ENCODE measurements around the gene SRRM1. TPM values are rescaled to one million over a fixed set of nuclear protein-coding genes. Genes with fewer than 3 reads are reported as not detected.
"Not testable (repeated sequence)": the region's sequence is repeated elsewhere in the genome, so short reads cannot be mapped to it uniquely, and the experiment has no call there.

SRRM1 gene
- total RNA-seq, 4 donors from 2014 or later = 89.6 to 137 (median 120) TPM

DNA sequence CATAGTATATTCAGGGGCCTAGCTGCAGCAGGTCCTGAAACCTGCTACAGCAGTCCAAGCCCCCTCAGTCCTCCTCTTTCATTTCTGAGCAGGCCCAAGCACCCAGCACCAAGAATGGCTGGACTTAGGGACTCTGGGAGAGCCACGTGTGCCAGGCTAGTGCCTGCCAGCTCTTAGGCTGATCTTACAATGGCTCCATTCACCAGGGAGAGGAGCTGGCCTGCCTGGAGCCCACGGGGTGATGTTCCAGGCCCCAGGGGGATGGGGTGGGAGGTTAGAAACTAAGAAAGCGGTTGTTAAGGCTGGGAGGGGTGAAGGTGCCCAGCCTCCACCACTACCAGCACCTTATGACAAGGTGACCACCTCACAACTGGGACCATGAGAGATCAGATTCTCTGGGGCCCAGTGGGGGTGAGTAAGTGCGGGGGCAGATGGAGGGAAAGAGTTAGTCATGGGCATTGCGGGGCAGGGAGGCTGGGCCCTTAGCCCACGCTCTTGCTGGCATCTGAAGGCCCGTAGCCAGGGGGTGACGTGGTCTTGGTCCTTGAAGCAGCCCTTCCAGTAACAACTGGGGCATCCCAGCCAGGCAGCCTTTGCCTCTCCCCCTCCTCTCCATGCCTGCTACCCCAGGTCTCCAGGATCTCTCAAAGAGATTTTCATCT lies 71.9 kb downstream of the SRRM1 start:
- TF ChIP-seq, protein P1, sequence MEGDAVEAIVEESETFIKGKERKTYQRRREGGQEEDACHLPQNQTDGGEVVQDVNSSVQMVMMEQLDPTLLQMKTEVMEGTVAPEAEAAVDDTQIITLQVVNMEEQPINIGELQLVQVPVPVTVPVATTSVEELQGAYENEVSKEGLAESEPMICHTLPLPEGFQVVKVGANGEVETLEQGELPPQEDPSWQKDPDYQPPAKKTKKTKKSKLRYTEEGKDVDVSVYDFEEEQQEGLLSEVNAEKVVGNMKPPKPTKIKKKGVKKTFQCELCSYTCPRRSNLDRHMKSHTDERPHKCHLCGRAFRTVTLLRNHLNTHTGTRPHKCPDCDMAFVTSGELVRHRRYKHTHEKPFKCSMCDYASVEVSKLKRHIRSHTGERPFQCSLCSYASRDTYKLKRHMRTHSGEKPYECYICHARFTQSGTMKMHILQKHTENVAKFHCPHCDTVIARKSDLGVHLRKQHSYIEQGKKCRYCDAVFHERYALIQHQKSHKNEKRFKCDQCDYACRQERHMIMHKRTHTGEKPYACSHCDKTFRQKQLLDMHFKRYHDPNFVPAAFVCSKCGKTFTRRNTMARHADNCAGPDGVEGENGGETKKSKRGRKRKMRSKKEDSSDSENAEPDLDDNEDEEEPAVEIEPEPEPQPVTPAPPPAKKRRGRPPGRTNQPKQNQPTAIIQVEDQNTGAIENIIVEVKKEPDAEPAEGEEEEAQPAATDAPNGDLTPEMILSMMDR (IDR thresholded peaks at IDR 0.05) = no peak
- TF ChIP-seq POLR2A (IDR thresholded peaks at IDR 0.05) = no peak

DNA sequence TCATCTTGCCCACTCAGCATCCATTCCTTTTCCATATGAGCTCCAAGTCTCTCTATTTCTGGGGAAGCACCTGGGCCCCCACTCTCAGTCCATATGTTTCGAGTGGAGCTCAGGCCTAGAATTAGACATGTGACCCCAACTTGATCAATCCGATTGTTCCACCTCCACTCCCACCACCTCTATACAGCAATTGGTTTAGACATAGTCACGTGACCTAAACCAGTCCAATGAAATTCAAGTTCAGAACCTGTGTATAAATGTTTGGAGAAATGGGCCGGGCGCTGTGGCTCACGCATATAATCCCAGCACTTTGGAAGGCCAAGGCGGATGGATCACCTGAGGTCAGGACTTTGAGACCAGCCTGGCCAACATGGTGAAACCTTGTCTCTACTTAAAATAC lies 72.6 kb downstream of the SRRM1 start:
- TF ChIP-seq, protein P1 (IDR thresholded peaks at IDR 0.05) = no peak
- TF ChIP-seq POLR2A (IDR thresholded peaks at IDR 0.05) = no peak
- 97 to 100% methylated on average over 7 of the region's 7 CpGs for WGBS, 2 donors
- Histone ChIP-seq H3K9me3 (no peaks in the 10 kb centered on the region), H3K4me1 (peaks cover 0 to 17% of the 10 kb centered on the region in 2 donors), H3K27me3 (no peaks in the 10 kb centered on the region), H3K27ac (no peak overlapping the region), H3K36me3 (no peaks in the 10 kb centered on the region), H3K4me3 (replicated peaks in 1 of 3) (no peak overlapping the region)
- DNase-seq = no peak
- intact Hi-C loops (cut with DNase I) = no loop called here

More for the DNA sequence above, 71.9 kb downstream of the SRRM1 start:
- peaks cover 0 to 14% of the 10 kb centered on the region in 2 donors for H3K4me1 ChIP-seq
- no peaks in the 10 kb centered on the region for H3K9me3 ChIP-seq
- H3K27me3 ChIP-seq = no peaks in the 10 kb centered on the region
- DNase-seq = no peak
- H3K27ac ChIP-seq = no peak overlapping the region
- no peak overlapping the region for H3K4me3 ChIP-seq (replicated peaks in 1 of 3)
- no peaks in the 10 kb centered on the region for H3K36me3 ChIP-seq
- WGBS, 2 donors = 91 to 97% methylated on average over 6 to 8 of the region's 8 CpGs
- intact Hi-C loops (cut with DNase I) = no loop called here

DNA sequence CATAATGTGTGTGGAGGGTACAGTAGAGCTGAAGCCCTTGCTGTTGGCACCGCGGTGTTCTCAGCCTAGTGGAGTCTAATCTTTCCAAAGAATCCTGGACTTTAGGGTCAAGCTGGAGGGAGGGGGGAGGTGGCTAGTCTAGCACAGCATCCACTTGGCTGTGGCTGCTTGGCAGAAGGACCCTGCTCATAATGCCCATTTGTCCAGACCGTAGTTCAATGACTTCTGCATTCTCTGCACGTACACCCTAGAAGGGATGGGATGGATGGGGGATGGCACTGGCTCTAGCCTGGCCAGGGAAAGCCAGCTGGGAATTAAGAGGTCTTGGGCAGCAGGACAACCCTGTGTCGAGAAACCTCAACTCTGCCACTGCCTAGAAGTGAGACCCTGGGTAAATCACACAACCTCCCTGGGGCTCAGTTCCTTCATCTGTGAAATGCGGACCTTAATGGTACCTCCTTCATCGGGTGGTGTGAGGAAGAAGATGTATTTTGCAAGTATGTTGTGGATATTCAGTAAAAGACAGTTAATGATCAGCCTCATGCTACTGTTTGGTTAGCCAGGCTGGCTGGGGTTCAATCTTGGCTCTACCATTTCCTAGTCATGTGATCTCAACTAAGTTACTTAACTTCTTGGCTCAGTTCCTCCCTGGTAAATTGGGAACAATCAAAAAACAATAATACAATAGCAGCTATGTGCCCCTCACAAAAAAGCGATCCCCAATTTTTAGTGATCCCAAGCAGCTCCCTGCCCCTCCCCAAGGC lies 75.0 kb downstream of the SRRM1 start:
- H3K4me3 ChIP-seq (replicated peaks in 1 of 3) = no peak overlapping the region
- intact Hi-C loops (cut with DNase I) = no loop called here
- no peaks in the 10 kb centered on the region for H3K36me3 ChIP-seq
- no peak overlapping the region for H3K27ac ChIP-seq
- 90% methylated on average over 8 of the region's 8 CpGs for WGBS, 2 donors
- H3K9me3 ChIP-seq = no peaks in the 10 kb centered on the region
- DNase-seq = no peak
- H3K27me3 ChIP-seq = no peaks in the 10 kb centered on the region
- peaks cover 0 to 19% of the 10 kb centered on the region in 2 donors for H3K4me1 ChIP-seq
- no peak for TF ChIP-seq POLR2A (IDR thresholded peaks at IDR 0.05)
- TF ChIP-seq, protein P1 (IDR thresholded peaks at IDR 0.05) = no peak

DNA sequence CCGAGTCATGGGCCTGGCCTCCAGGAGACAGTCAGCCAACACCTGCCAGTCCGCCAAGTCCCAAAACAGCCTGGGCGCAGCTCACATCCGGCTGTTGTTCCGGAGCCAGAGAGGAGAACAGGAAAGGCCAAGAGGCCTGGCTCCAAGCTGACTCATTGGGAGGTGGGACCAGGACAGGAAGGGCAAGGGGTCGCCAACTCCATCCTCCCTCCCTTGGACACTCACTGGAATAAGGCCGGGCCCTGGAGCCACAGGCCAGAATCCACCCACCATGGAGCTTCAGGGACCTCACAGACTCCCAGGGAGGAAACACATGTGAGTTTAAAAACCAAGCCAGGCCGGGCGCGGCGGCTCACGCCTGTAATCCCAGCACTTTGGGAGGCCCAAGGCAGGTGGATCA lies 77.0 kb downstream of the SRRM1 start:
- Histone ChIP-seq H3K4me3 (replicated peaks in 1 of 3) (no peak overlapping the region), H3K27ac (peak overlapping the region in 2 of 3 donors; percentile 50 to 74), H3K27me3 (no peaks in the 10 kb centered on the region), H3K36me3 (no peaks in the 10 kb centered on the region), H3K4me1 (peaks cover 0 to 29% of the 10 kb centered on the region in 2 donors), H3K9me3 (no peaks in the 10 kb centered on the region)
- intact Hi-C loops (cut with DNase I) = no loop called here
- TF ChIP-seq, protein P1 (IDR thresholded peaks at IDR 0.05) = no peak
- no peak for TF ChIP-seq POLR2A (IDR thresholded peaks at IDR 0.05)
- WGBS, 2 donors = 67 to 70% methylated on average over 8 to 12 of the region's 12 CpGs
- DNase-seq = peak; percentile 56 to 62

DNA sequence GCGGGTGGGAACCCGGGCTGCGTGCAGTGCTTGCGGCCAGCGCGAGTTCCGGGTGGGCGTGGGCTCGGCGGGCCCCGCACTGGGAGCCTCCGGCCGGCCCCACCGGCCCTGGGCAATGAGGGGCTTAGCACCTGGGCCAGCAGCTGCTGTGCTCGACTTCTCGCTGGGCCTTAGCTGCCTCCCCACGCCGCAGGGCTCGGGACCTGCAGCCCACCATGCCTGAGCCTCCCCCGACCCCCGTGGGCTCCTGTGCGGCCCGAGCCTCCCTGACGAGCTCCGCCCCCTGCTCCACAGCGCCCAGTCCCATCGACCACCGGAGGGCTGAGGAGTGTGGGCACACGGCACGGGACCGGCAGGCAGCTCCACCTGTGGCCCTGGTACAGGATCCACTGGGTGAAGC lies 78.4 kb downstream of the SRRM1 start:
- Histone ChIP-seq H3K4me1 (peaks cover 0 to 36% of the 10 kb centered on the region in 2 donors), H3K9me3 (no peaks in the 10 kb centered on the region), H3K27me3 (no peaks in the 10 kb centered on the region), H3K36me3 (no peaks in the 10 kb centered on the region), H3K4me3 (replicated peaks in 1 of 3) (no peak overlapping the region), H3K27ac (no peak overlapping the region)
- WGBS, 2 donors = 97% methylated on average over 12 of the region's 31 CpGs; no CpG with 5 or more reads in 1 of the 2 donors
- no peak for TF ChIP-seq POLR2A (IDR thresholded peaks at IDR 0.05)
- TF ChIP-seq, protein P1 (IDR thresholded peaks at IDR 0.05) = no peak
- DNase-seq = no peak
- intact Hi-C loops (cut with DNase I) = no loop called here

DNA sequence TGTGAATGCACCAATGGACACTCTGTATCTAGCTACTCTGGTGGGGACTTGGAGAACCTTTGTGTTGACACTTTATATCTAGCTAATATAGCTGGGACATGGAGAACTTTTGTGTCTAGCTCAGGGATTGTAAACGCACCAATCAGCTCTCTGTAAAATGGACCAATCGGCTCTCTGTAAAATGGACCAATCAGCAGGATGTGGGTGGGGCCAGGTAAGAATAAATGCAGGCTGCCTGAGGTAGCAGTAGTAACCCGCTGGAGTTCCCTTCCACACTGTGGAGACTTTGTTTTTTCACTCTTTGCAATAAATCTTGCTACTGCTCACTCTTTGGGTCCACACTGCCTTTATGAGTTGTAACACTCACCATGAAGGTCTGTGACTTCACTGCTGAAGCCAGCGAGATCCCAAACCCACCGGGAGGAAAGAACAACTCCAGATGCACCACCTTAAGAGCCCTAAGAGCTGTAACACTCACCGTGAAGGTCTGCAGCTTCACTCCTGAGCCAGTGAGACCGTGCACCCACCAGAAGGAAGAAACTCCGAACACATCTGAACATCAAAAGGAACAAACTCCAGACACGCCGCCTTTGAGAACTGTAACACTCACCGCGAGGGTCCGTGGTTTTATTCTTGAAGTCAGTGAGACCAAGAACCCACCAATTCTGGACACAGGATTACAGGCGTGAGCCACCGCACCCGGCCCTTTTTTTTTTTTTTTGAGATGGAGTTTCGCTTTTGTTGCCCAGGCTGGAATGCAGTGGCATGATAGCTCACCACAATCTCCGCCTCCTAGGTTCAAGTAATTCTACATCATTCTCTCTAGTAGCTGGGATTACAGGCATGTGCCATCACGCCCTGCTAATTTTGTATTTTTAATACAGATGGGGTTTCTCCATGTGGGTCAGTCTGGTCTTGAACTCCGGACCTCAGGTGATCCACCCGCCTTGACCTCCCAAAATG lies 79.3 kb downstream of the SRRM1 start:
- H3K36me3 ChIP-seq; H3K9me3 ChIP-seq; H3K4me3 ChIP-seq (replicated peaks in 1 of 3); intact Hi-C loops (cut with DNase I); H3K27me3 ChIP-seq; H3K27ac ChIP-seq; DNase-seq: not testable (repeated sequence)
- 89 to 92% methylated on average over 21 of the region's 21 CpGs for WGBS, 2 donors
- peaks cover 0 to 36% of the 10 kb centered on the region in 2 donors for H3K4me1 ChIP-seq
